PC-3 (cell line): ENCODE data around the gene ARHGAP8. TPM values are rescaled to one million over a fixed set of nuclear protein-coding genes. Genes with fewer than 3 reads are reported as not detected.
"Not testable (repeated sequence)": the region's sequence is repeated elsewhere in the genome, so short reads cannot be mapped to it uniquely, and the experiment has no call there.

Experiments
- ATAC-seq: fragments of 200-7000 bp; cut with Tn5 transposase; 2 replicates; pipeline ENCODE4 v1.9.1; 2020; ENCODE audit warnings: mild to moderate bottlenecking, moderate library complexity
- BruUV-seq: library from RNA; stranded (reverse); fragments of 400-500 nt; replicated peaks from 2 replicates; lab custom pipeline; 2021; lab: Mats Ljungman, UMichigan
- CTCF ChIA-PET: fragments of 300-600 bp; sonication (Branson Sonifier 250); formaldehyde crosslinking; loops from one replicate; lab custom pipeline; 2022; ENCODE audit warnings: antibody characterized with exemption; lab: Charles Lee
- POLR2A ChIA-PET: fragments of 300-600 bp; sonication (Branson Sonifier 250); formaldehyde crosslinking; loops from one replicate; lab custom pipeline; 2022; ENCODE audit warnings: antibody characterized with exemption; ENCODE audit not compliant: unreplicated experiment; lab: Charles Lee
- DNase-seq: peaks from one replicate; pipeline ENCODE4 v3.0.0-alpha.2; 2015
- H2AFZ ChIP-seq: fragments of 300-600 bp; sonication (generic); 2 replicates; pipeline ENCODE4 v1.6.0; 2016; ENCODE audit warnings: antibody characterized with exemption, low read length
- H3F3A ChIP-seq: fragments of 300-600 bp; sonication (generic); one replicate; pipeline ENCODE4 v1.6.0; 2017; ENCODE audit warnings: antibody characterized with exemption, low read length, control low read depth, mild to moderate bottlenecking; ENCODE audit not compliant: unreplicated experiment
- H3K27ac ChIP-seq: fragments of 300-600 bp; sonication (generic); 2 replicates; pipeline ENCODE4 v1.5.1; 2016; ENCODE audit warnings: mild to moderate bottlenecking, low read length
- H3K27me3 ChIP-seq: fragments of 300-600 bp; sonication (generic); 2 replicates; pipeline ENCODE4 v1.6.1; 2016; ENCODE audit warnings: low read length, mixed read lengths
- H3K36me3 ChIP-seq: fragments of 300-600 bp; sonication (generic); 2 replicates; pipeline ENCODE4 v1.6.1; 2016; ENCODE audit warnings: low read depth, mixed run types, low read length, mixed read lengths
- H3K4me1 ChIP-seq: fragments of 300-600 bp; sonication (generic); 2 replicates; pipeline ENCODE4 v1.5.1; 2016; ENCODE audit warnings: low read length; ENCODE audit not compliant: insufficient read depth
- H3K4me2 ChIP-seq: fragments of 300-600 bp; sonication (generic); 2 replicates; pipeline ENCODE4 v1.6.0; 2016; ENCODE audit warnings: low read length
- H3K4me3 ChIP-seq: fragments of 300-600 bp; sonication (generic); 2 replicates; pipeline ENCODE4 v1.5.1; 2016; ENCODE audit warnings: mild to moderate bottlenecking, low read length, mixed read lengths
- H3K79me2 ChIP-seq: fragments of 300-600 bp; sonication (generic); 2 replicates; pipeline ENCODE4 v1.6.1; 2017; ENCODE audit warnings: low read length, mixed read lengths
- H3K9ac ChIP-seq: fragments of 300-600 bp; sonication (generic); 2 replicates; pipeline ENCODE4 v1.6.0; 2016; ENCODE audit warnings: mild to moderate bottlenecking, low read length
- H3K9me2 ChIP-seq: fragments of 300-600 bp; sonication (generic); replicated peaks from 2 replicates; pipeline ENCODE4 v1.6.1; 2016; ENCODE audit warnings: mixed run types, low read length, mixed read lengths
- H3K9me3 ChIP-seq: fragments of 300-600 bp; sonication (generic); 2 replicates; pipeline ENCODE4 v1.6.1; 2016; ENCODE audit warnings: low read length, mixed read lengths
- H4K20me1 ChIP-seq: fragments of 300-600 bp; sonication (generic); 2 replicates; pipeline ENCODE4 v1.6.1; 2016; ENCODE audit warnings: low read length, mixed read lengths
- EZH2 ChIP-seq: fragments of 300-600 bp; sonication (generic); IDR thresholded peaks from one replicate; pipeline ENCODE4 v1.6.1; 2017; ENCODE audit warnings: antibody characterized with exemption, mild to moderate bottlenecking, low read length; ENCODE audit not compliant: unreplicated experiment
- EZH2phosphoT487 ChIP-seq: fragments of 300-600 bp; sonication (generic); IDR thresholded peaks from 2 replicates; pipeline ENCODE4 v1.6.1; 2018; ENCODE audit warnings: mild to moderate bottlenecking, antibody characterized with exemption, low read length, borderline replicate concordance
- intact Hi-C: fragments of 100-400 bp; cut with micrococcal nuclease; formaldehyde crosslinking; loops from 2 replicates; pipeline ENCODE4 v1.9.0; 2023
- total RNA-seq: library from RNA; depleted of rRNA; stranded (reverse); fragments of >200 nt; gene quantifications from 2 replicates; pipeline ENCODE4 v1.2.3, GENCODE V29; 2014
- TF ChIP-seq, protein P1 (sequence below): fragments of 300-600 bp; sonication (generic); conservative IDR thresholded peaks from 2 replicates; pipeline ENCODE4 v1.5.1; 2017; ENCODE audit warnings: antibody characterized with exemption, low read depth, mild to moderate bottlenecking, low read length

The ARHGAP8 gene
- total RNA-seq, 1 experiment from 2014 or later, result 30.9 TPM

GRCh38 chr22:44904492-44905152 lies 152.2 kb downstream of the ARHGAP8 start:
- intact Hi-C loops, H3K79me2 ChIP-seq, H4K20me1 ChIP-seq, H2AFZ ChIP-seq, H3K9me3 ChIP-seq, CTCF ChIA-PET, DNase-seq, H3K9me2 ChIP-seq, H3K27me3 ChIP-seq, POLR2A ChIA-PET, H3K4me3 ChIP-seq, ATAC-seq, H3K4me2 ChIP-seq, H3F3A ChIP-seq, H3K9ac ChIP-seq, H3K27ac ChIP-seq, BruUV-seq, H3K36me3 ChIP-seq, H3K4me1 ChIP-seq: not testable (repeated sequence)

- no peaks in the 10 kb centered on the region for H3K4me1 ChIP-seq
- H3K9me2 ChIP-seq, result no peaks in the 10 kb centered on the region
- H2AFZ ChIP-seq, result no peak overlapping the region
- H3K4me2 ChIP-seq, result no peak overlapping the region
- no TSS peak for BruUV-seq
- H3K36me3 ChIP-seq, result no peaks in the 10 kb centered on the region
- H3K27me3 ChIP-seq, result peaks cover 4% of the 10 kb centered on the region; the same call in 1 of the 2 replicates
- H3K79me2 ChIP-seq, result no peaks in the 10 kb centered on the region
- no peak overlapping the region for H3K27ac ChIP-seq
- CTCF ChIA-PET, result no interaction called here
- POLR2A ChIA-PET, result no interaction called here
- H3K4me3 ChIP-seq, result no peak overlapping the region
- ATAC-seq (no peak), DNase-seq (no peak)
- intact Hi-C loops, result no loop called here
- no peaks in the 10 kb centered on the region for H4K20me1 ChIP-seq
- H3K9ac ChIP-seq, result no peak overlapping the region
- no peaks in the 10 kb centered on the region for H3K9me3 ChIP-seq
- TF ChIP-seq, protein P1, sequence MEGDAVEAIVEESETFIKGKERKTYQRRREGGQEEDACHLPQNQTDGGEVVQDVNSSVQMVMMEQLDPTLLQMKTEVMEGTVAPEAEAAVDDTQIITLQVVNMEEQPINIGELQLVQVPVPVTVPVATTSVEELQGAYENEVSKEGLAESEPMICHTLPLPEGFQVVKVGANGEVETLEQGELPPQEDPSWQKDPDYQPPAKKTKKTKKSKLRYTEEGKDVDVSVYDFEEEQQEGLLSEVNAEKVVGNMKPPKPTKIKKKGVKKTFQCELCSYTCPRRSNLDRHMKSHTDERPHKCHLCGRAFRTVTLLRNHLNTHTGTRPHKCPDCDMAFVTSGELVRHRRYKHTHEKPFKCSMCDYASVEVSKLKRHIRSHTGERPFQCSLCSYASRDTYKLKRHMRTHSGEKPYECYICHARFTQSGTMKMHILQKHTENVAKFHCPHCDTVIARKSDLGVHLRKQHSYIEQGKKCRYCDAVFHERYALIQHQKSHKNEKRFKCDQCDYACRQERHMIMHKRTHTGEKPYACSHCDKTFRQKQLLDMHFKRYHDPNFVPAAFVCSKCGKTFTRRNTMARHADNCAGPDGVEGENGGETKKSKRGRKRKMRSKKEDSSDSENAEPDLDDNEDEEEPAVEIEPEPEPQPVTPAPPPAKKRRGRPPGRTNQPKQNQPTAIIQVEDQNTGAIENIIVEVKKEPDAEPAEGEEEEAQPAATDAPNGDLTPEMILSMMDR, result no peak
- TF ChIP-seq EZH2 (no peak), EZH2phosphoT487 (no peak)
- H3F3A ChIP-seq, result no peaks in the 10 kb centered on the region
These were observed 154.0 kb downstream of the ARHGAP8 start for GRCh38 chr22:44906248-44906936.

- Histone ChIP-seq H3F3A (no peaks in the 10 kb centered on the region), H2AFZ (no peak overlapping the region), H3K79me2 (no peaks in the 10 kb centered on the region), H3K4me2 (no peak overlapping the region), H3K9me3 (no peaks in the 10 kb centered on the region), H3K4me3 (no peak overlapping the region), H3K4me1 (no peaks in the 10 kb centered on the region), H3K9me2 (no peaks in the 10 kb centered on the region), H3K9ac (no peak overlapping the region), H3K27ac (no peak overlapping the region), H3K27me3 (peaks cover under 1% of the 10 kb centered on the region; the same call in 1 of the 2 replicates), H3K36me3 (no peaks in the 10 kb centered on the region), H4K20me1 (no peaks in the 10 kb centered on the region)
- DNase-seq (no peak), ATAC-seq (no peak)
- ChIA-PET POLR2A (no interaction called here), CTCF (no interaction called here)
- intact Hi-C loops, result no loop called here
- no TSS peak for BruUV-seq
- TF ChIP-seq, protein P1, result no peak
- no peak for TF ChIP-seq EZH2
- TF ChIP-seq EZH2phosphoT487, result no peak
These were observed 154.7 kb downstream of the ARHGAP8 start for GRCh38 chr22:44906999-44907644.
